NCI-H2196 treated with DMSO at 0.1 percent for 48 hours (cell line): ENCODE measurements around the gene LRRC17.

Experiments
- DNase-seq: peaks from one replicate; lab custom pipeline; 2025; ENCODE audit not compliant: unreplicated experiment; lab: John Stamatoyannopoulos, UW

The LRRC17 gene, protein sequence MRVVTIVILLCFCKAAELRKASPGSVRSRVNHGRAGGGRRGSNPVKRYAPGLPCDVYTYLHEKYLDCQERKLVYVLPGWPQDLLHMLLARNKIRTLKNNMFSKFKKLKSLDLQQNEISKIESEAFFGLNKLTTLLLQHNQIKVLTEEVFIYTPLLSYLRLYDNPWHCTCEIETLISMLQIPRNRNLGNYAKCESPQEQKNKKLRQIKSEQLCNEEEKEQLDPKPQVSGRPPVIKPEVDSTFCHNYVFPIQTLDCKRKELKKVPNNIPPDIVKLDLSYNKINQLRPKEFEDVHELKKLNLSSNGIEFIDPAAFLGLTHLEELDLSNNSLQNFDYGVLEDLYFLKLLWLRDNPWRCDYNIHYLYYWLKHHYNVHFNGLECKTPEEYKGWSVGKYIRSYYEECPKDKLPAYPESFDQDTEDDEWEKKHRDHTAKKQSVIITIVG

DNA sequence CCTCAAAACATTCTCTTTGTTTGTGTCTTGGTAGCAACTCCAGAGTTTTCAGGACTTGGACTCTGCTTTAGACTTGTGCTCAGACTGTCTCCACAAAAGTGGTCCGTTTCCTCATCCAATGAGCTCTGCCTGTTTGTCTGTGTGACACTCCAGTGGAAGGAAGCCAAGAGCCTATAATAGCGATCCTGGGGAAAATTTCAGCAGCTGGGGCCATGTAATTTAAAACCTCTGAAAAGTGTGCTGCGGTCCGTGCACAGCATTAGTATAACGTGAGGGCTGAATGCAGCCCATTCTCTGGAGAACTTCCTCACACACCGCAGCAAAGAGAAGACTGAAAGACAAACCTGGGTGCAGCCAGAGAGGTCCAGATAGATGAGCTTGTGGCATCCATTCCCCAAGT, at the start of gene LRRC17:
Gene LRRC17 (plus strand): TSS at position 259 of the 400 bp plus-strand sequence. CDS start 20,914 bp downstream, outside the sequence.
- DNase-seq = peak; percentile 38

DNA sequence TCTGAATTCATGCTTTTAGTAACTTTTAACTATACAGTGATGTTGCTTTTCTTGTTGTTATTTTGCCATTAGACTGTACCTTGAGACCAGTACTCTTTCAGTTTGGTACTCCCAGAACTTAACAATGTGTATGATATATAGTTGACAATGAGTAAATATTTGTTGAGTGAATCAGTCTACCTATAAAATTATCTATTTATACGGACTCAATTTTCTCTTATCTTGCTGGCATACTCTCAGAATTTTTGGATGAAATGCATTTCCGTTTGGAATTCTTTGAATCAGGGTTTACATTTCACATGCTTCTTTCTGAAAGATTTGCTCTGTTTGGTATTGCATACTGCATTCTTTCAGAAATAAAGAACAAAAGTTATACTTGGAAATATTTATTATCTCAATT, 47.8 kb upstream of the LRRC17 start:
- no peak for DNase-seq

DNA sequence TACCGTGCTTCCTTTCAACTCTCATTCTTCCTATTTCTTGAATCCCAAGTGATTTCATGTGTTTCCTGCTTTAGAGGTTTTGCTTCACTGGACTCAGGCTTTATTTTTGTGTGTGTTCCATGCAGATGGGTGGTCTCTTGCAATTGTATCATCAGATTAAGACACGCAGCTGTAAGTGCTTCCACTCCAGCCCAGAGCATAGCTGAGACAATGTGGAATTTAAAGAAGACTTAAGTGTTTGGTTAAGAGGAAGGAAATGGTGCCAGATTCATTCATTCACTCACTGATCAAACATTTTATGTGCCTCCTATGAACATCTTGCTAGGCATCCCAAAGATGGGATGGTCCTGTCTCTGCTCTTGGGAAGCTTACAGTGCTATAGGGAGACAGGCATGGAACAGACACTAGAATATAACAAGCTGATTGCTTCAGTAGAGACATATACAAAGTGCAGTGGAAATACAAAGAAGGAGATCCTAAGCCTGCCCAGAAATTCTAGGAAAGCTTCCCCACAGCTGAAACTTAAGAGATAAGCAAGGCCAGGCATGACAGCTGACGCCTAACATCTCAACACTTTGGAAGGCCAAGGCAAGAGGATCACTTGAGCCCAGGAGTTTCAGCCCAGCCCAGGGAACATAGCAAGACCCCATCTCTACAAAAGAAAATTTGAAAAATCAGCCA, 46.1 kb upstream of the LRRC17 start:
- no peak for DNase-seq

DNA sequence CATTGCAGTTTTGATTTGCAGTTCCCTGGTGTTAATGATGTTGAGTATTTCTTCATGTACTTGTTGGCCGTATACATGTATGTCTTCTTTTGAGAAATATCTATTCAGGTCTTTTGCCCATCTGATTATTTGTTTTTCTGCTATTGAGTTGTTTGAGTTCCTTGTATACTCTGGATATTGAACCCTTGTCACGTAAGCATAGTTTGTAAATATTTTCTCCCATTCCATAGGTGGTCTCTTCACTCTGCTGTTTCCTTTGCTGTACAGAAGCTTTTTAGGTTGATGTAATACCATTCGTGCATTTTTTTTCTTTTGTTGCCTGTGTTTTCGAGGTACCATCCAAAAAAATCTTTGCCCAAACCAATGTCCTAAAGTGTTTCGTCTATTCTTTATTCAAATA, 43.6 kb upstream of the LRRC17 start:
- no peak for DNase-seq

DNA sequence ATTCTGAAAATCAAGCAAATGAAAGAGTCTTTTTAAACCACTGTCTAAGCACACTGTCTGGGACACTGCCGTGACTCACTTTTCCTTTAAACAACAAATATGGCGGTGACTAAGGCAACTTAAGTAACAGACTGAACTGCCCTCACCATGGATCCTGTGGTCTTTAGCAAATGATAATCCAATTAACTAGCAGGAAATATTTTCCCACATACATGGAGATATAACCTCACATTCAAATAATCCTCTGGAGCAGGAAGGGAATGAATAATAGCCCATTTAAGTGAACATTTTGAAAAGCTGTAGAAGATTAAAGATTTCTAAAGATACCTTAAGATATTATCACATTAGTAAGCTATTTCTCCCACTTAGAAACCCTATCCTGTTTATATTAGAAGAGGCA, 40.3 kb upstream of the LRRC17 start:
- DNase-seq = no peak

- DNase-seq = no peak
Measured at GRCh38 chr7:102873470-102874165, 39.2 kb upstream of the LRRC17 start.

DNA sequence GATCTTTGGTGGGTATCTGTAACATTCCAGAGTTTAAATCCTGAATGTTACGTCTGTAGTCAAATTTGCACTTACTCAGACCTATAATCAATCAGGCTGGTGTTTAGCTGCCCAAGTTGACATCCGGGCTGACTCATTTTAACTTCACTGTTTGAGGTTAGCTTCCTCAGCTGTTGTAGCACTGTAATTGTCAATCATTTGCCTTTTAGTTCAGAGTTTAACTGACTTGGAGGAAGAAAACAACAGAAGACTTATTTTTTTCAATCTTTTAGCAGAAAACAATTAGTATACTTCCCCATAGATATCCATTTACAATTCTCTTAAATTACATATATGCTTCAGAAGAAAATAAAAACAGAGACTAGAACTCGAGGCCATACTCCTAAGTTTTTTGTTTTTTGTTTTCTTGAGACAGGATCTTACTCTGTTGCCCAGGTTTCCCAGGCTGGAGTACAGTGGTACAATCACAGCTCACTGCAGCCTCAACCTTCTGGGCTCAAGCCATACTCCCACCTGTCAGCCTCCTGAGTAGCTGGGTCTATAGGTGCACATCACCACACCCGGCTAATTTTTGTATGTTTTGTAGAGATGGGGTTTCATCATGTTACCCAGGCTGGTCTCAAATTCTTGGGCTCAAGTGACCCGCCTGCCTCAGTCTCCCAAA, 38.5 kb upstream of the LRRC17 start:
- DNase-seq = no peak

DNA sequence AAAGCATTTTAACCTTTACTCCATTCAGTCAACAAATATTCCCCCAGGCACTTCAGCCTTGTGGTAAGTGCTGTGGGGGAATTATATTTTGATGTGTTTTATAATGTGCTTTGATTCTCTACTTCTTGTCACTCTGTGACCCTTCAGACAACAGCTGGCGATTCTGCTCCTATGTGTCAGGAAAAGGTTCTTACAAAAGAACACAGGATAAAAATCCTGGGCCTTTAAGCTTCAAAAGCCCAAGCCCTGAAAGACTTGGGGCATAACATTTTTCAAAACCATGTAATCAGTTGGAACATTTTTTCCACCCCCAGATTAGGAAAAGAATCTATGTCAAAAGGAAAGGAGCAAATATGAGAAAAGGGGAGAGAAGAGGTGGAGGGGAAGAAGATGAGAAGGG, 37.8 kb upstream of the LRRC17 start:
- DNase-seq = no peak

GRCh38 chr7:102875700-102876295, 37.0 kb upstream of the LRRC17 start:
- DNase-seq = no peak

DNA sequence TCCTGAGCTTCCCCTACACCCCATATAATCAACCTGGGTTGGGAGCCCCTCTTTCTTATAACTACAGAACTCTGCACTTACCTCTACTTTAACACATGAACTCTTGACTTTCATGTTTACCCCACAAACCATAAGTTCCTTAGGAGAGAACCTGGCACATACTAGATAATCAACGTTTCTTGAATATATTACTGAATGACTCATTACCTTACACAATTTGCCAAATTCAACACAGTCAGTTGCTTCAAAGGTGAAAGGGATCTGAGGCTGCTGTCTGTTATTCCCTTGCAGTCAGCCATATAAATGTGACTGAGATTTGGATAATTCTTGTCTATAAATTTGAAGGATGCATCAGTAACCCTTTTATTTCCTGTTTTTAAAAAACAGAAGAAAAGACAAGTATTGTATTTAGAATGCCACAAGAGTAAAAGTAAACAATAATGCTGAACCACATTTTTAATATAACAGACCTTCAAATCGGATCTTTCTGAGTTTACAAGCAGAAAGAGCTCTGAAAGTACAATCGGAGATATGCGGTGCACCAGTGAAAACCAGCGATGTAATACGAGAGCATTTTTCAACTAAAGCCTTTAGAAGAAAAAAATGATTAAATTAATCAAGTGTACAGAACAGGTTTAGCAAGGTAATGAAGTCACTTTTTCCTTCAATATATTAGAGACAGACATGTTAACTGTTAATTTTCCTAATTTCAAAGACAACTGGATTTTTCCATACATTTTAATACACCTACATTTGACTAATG, 29.5 kb upstream of the LRRC17 start:
- no peak for DNase-seq

DNA sequence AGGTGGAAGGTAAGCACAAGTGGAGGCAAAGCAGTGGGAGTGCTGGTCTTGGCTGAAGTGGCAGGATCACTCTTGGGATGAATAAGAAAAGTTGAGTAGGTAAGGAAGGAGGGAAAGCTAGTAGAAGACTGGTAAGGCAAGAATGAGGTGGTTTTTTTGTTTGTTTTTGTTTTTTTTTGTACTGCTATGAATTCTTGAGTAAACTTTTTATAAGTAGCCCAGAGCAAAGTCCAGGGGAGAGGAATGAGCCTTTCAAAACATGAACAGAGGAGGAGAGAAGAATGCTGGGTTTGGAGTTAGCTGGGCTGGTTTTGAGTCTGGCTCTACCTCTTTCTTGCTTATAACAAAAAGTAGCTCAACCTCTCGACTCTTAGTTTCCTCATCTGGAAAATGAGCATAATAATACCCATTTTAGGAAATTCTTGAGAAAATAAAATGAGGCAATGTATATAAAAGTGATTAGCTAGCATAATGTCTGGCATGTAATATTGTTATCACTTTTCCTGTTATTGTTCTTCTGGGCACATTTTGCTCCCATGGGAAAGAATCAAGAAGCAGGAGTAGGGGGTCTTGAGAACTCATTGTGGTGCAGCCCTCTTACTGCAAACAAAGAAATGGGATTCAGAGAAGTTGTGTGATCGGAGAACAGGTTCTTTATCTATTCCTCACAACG, 24.1 kb upstream of the LRRC17 start:
- no peak for DNase-seq

DNA sequence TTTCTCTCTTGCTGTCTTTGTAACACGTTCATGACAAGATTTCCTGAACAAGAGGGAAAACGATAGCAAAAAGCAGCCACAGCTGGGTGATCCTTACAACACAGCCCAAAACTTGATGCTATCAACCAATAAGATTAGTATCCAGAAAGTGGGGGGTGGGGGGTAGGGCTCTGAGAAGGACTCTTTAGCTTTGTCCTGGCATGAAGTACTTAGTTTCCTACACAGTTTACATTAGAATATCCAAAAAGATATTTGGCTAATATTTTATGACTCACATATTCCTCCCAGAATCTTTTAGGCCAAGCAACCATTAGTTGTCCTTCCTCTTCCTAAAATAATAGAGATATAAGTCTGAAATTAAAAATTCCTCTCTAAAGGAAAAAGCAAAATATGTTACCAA, 22.9 kb upstream of the LRRC17 start:
- no peak for DNase-seq

GRCh38 chr7:102890292-102890970, 22.4 kb upstream of the LRRC17 start:
- no peak for DNase-seq

GRCh38 chr7:102890971-102891692, 21.7 kb upstream of the LRRC17 start:
- no peak for DNase-seq

- DNase-seq = no peak
Measured at GRCh38 chr7:102891693-102892261, 21.0 kb upstream of the LRRC17 start.

GRCh38 chr7:102892631-102893278, 20.0 kb upstream of the LRRC17 start:
- DNase-seq = no peak

DNA sequence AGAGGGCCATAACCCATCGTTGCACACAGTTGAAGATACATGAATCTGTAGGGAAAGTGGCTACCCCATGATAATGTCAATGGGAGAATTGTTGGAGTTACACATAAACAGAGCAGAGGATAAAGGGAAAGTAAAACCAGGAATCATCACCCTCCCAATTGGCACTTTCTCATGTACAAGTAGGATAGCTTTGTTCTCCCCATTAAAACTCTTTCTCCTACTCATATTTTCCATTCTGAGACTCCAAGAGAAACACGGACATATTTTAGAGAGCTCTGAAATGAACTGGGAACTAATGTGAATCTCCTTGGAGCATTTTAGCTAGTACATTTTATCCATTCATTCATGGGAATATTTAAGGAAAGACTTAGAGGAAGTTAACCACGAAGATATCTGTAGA, 17.2 kb upstream of the LRRC17 start:
- DNase-seq = no peak

GRCh38 chr7:102896585-102896984, 16.2 kb upstream of the LRRC17 start:
- DNase-seq = no peak
